HEK293T (cell line): ENCODE measurements around the gene MON1B.

Experiments
- BHLHE40 ChIP-seq: fragments of 450-650 bp; IDR thresholded peaks from 2 replicates; pipeline ENCODE4 v1.6.1; 2016; ENCODE audit warnings: mild to moderate bottlenecking, moderate library complexity, borderline replicate concordance
- ELF4 ChIP-seq: fragments of 450-650 bp; IDR thresholded peaks from 2 replicates; pipeline ENCODE4 v1.6.1; 2017; ENCODE audit warnings: antibody characterized with exemption
- FOXA1 ChIP-seq: fragments of 450-650 bp; IDR thresholded peaks from 2 replicates; pipeline ENCODE4 v1.6.1; 2016; ENCODE audit warnings: mild to moderate bottlenecking
- FOXK2 ChIP-seq: fragments of 450-650 bp; IDR thresholded peaks from 2 replicates; pipeline ENCODE4 v1.6.1; 2016; ENCODE audit warnings: mild to moderate bottlenecking
- FOXM1 ChIP-seq: fragments of 450-650 bp; IDR thresholded peaks from 2 replicates; pipeline ENCODE4 v1.6.1; 2017; ENCODE audit warnings: mild to moderate bottlenecking, borderline replicate concordance
- HDGF ChIP-seq: fragments of 450-650 bp; IDR thresholded peaks from 2 replicates; pipeline ENCODE4 v1.6.1; 2017; ENCODE audit warnings: antibody characterized with exemption, borderline replicate concordance
- NFRKB ChIP-seq: fragments of 450-650 bp; IDR thresholded peaks from 2 replicates; pipeline ENCODE4 v1.6.1; 2016; ENCODE audit warnings: mild to moderate bottlenecking, moderate library complexity
- SP1 ChIP-seq: fragments of 450-650 bp; IDR thresholded peaks from 2 replicates; pipeline ENCODE4 v1.6.1; 2017
- SUZ12 ChIP-seq: fragments of 450-650 bp; IDR thresholded peaks from 2 replicates; pipeline ENCODE4 v1.6.1; 2016; ENCODE audit warnings: mild to moderate bottlenecking
- TARDBP ChIP-seq: fragments of 450-650 bp; IDR thresholded peaks from 2 replicates; pipeline ENCODE4 v1.6.1; 2016
- ZNF384 ChIP-seq: fragments of 450-650 bp; IDR thresholded peaks from 2 replicates; pipeline ENCODE4 v1.6.1; 2016

GRCh38 chr16:77194295-77195231 lies 3.6 kb downstream of the MON1B start:
- no peak for TF ChIP-seq SP1
- TF ChIP-seq SUZ12: no peak
- TF ChIP-seq BHLHE40: no peak
- TF ChIP-seq ZNF384: no peak
- no peak for TF ChIP-seq ELF4
- no peak for TF ChIP-seq FOXK2
- TF ChIP-seq FOXA1: no peak
- no peak for TF ChIP-seq FOXM1
- no peak for TF ChIP-seq HDGF
- no peak for TF ChIP-seq NFRKB
- no peak for TF ChIP-seq TARDBP
